ENCODE data around the gene KLF6.

Gene KLF6

DNA sequence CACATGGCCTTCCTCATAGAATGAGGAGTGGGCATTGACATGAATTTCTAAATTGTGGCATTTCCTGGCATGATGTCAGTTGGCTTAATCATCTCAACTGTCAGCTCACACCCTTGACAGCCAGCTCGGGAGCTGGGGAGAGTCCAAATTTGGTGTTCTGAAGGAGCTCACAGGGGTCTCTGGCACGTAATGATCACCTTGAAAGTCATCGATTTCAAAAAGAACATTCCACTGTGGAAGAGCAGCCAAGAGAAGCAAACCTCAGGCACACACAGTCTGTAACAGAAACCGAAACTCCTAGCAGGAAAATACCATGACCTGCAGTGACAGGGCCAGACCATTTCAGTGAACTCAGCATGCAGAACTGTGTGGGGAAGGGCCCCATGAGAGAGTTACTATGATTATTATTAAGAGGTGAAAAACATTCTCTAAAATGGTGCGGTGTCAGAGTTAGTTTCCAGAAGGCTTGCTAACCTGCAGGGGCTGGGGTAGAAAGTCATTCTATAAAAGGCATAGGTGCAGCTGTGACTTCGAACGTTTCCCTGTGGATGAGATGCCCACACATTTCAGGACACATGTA is 26.4 kb upstream of the KLF6 start:
- Histone ChIP-seq H3K36me3 (ENCODE audit: control insufficient read depth in 2 of 2, insufficient read depth in 2 of 2, low read length in 2 of 2) (no peaks in the 10 kb centered on the region), H3K9ac (ENCODE audit: low read length in 2 of 2) (peak overlapping the region; percentile 29 to 35), H3K4me1 (ENCODE audit: control insufficient read depth, insufficient read depth, low read length) (peaks cover 34% of the 10 kb centered on the region), H3K27ac (ENCODE audit: low read length) (peak overlapping the region; percentile 60), H3K9me3 (ENCODE audit: control insufficient read depth in 2 of 2, low read length in 2 of 2) (no peaks in the 10 kb centered on the region), H3K27me3 (ENCODE audit: control insufficient read depth in 1 of 2, insufficient read depth in 2 of 2, low read length in 2 of 2) (no peaks in the 10 kb centered on the region), H3K4me3 (ENCODE audit: low read length in 2 of 2) (peak overlapping the region; percentile 45 to 68)

DNA sequence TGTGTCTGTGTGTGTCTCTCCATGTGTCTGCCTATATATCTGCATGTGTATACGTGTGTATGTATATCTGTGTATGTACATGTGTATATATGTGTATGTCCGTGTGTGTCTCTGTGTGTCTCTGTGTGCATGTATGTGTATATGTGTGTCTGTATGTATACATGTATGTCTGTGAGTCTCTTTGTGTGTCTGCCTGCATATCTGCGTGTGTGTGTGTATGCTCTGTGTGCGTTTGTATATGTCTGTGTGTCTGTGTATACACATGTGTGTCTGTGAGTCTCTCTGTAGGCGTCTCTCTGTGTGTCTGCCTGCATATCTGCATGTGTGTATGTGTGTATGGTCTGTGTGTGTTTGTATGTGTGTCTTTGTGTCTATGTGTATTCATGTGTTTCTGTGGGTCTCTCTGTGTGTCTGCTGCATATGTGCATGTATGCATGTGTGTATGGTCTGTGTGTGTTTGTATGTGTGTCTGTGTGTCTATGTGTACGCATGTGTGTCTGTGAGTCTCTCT is 23.7 kb upstream of the KLF6 start:
- Histone ChIP-seq H3K4me1 (ENCODE audit: control insufficient read depth, insufficient read depth, low read length) (peaks cover 36% of the 10 kb centered on the region), H3K27ac (ENCODE audit: low read length) (no peak overlapping the region), H3K27me3 (ENCODE audit: control insufficient read depth in 1 of 2, insufficient read depth in 2 of 2, low read length in 2 of 2) (no peaks in the 10 kb centered on the region), H3K9ac (ENCODE audit: low read length in 2 of 2) (no peak overlapping the region), H3K4me3 (ENCODE audit: low read length in 2 of 2) (no peak overlapping the region), H3K9me3 (ENCODE audit: control insufficient read depth in 2 of 2, low read length in 2 of 2) (no peaks in the 10 kb centered on the region), H3K36me3 (ENCODE audit: control insufficient read depth in 2 of 2, insufficient read depth in 2 of 2, low read length in 2 of 2) (no peaks in the 10 kb centered on the region)

DNA sequence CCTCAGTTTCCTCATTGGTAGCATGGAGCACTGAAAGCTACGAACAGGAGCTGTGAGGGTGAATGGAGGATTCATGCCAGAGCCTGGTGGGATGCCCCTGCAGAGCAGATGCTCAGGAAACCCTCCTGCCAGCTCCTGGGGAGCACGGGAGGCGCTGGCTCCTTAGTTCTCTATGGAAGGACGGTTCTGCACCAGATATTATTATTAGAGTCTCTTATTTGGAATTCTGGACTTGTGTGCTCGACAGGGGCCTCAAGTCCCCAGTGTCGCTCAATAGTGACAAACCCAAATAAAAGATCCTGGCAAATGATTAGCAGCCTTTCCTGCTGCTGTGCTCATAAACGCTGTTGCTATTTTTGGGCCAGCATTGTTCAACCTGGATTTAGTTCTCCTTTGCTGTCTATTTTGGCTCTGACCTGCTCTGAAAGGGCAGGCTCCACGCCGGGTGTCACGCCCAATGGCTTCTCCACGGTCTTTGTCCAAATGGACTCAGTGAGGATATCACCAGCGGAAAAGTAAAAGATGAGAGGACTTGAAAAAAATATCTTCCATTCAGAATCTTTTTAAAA is 23.0 kb upstream of the KLF6 start:
- no peak overlapping the region for H3K9ac ChIP-seq (ENCODE audit: low read length in 2 of 2)
- H3K9me3 ChIP-seq (ENCODE audit: control insufficient read depth in 2 of 2, low read length in 2 of 2), result no peaks in the 10 kb centered on the region
- no peak overlapping the region for H3K4me3 ChIP-seq (ENCODE audit: low read length in 2 of 2)
- H3K27me3 ChIP-seq (ENCODE audit: control insufficient read depth in 1 of 2, insufficient read depth in 2 of 2, low read length in 2 of 2), result no peaks in the 10 kb centered on the region
- H3K4me1 ChIP-seq (ENCODE audit: control insufficient read depth, insufficient read depth, low read length), result peaks cover 36% of the 10 kb centered on the region
- no peaks in the 10 kb centered on the region for H3K36me3 ChIP-seq (ENCODE audit: control insufficient read depth in 2 of 2, insufficient read depth in 2 of 2, low read length in 2 of 2)
- H3K27ac ChIP-seq (ENCODE audit: low read length), result no peak overlapping the region

DNA sequence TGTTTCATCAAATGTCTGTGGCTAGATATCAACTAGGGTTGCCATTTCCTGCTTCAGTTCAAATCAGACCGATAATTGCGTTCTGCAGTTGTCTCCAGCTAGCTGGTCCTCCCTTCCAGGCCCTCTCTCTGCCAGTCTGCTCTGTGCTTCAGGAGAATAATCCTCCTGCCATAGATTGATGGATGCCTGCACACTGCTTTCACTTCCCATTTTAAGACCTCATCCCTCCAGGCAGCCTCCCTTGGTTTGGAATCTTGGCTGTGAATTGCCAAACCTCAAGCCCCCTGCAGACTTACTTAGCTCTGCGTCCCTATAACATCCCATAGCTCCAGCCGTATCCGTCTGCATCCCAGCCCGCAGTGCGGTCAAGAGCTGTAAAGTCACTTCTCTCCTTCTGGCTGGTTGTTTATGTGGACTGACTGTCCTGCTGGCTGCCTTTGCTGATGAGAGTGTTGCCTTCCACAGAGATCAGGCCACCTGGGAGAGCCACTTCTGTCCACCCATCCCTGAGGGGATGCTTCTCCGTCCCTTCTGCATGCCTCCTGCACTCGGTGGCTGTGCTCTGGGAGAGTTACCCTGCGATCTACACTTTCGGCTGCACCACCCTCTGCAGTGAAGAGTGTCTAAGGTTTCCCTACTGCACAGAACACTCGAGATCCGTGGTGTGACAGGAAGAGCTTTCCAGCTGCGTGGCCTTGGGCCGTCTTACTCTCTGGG is 22.4 kb upstream of the KLF6 start:
- H3K9ac ChIP-seq (ENCODE audit: low read length in 2 of 2), result no peak overlapping the region
- H3K36me3 ChIP-seq (ENCODE audit: control insufficient read depth in 2 of 2, insufficient read depth in 2 of 2, low read length in 2 of 2), result no peaks in the 10 kb centered on the region
- peaks cover 36% of the 10 kb centered on the region for H3K4me1 ChIP-seq (ENCODE audit: control insufficient read depth, insufficient read depth, low read length)
- H3K27ac ChIP-seq (ENCODE audit: low read length), result no peak overlapping the region
- no peaks in the 10 kb centered on the region for H3K9me3 ChIP-seq (ENCODE audit: control insufficient read depth in 2 of 2, low read length in 2 of 2)
- no peaks in the 10 kb centered on the region for H3K27me3 ChIP-seq (ENCODE audit: control insufficient read depth in 1 of 2, insufficient read depth in 2 of 2, low read length in 2 of 2)
- no peak overlapping the region for H3K4me3 ChIP-seq (ENCODE audit: low read length in 2 of 2)

DNA sequence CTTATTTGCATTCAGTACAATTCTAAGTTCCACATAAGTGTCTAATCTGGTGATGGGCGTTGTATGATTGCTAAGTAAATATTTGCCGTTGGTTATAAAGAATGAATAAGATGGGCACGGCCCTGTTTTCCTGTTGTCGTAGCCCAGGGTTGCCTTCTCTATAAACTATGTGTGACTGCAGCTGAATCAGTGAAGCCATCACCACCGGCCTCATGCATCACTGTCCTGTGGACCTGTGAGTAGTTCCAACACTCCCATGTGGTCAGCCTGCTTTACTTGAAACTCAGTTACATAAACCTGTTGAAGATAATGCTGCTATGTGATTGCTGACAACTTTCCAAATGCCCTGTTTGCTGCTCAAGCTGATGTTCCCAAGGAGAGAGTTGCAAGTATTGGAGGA is 21.6 kb upstream of the KLF6 start:
- Histone ChIP-seq H3K4me1 (ENCODE audit: control insufficient read depth, insufficient read depth, low read length) (peaks cover 31% of the 10 kb centered on the region), H3K27me3 (ENCODE audit: control insufficient read depth in 1 of 2, insufficient read depth in 2 of 2, low read length in 2 of 2) (no peaks in the 10 kb centered on the region), H3K9me3 (ENCODE audit: control insufficient read depth in 2 of 2, low read length in 2 of 2) (no peaks in the 10 kb centered on the region), H3K4me3 (ENCODE audit: low read length in 2 of 2) (no peak overlapping the region), H3K27ac (ENCODE audit: low read length) (peak overlapping the region; percentile 41), H3K36me3 (ENCODE audit: control insufficient read depth in 2 of 2, insufficient read depth in 2 of 2, low read length in 2 of 2) (no peaks in the 10 kb centered on the region), H3K9ac (ENCODE audit: low read length in 2 of 2) (no peak overlapping the region)

DNA sequence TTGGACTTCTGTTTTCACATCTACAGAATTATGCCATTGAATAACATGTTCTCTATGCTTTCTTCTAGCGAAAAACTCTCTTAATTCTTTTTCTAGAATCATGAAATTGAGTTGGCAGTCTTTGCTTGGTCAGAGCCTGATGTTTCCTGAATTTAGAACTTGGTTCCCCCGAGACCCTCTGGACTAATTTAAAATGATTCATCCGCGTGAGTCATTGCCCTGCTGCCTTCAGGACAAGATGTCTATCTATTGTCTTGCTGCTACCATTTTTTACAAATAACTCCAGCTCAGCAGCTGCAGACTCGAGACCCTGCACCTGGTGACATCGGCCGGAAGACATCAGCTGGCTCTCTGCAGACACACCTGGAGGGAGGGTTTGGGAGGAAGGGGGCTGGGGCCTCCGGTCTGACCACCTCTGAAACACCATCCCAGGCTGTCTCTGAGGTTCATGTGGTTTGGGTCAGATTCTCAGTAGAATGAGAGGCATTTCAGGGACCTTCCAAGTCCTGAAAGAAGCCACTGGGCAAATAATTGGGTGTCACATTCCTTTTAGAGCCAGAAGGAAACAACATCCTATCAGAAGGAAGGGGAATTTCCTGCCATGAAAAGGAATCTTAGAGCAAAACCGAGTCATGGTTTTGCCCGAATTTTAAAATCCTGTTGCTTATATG is 20.9 kb upstream of the KLF6 start:
- H3K27ac ChIP-seq (ENCODE audit: low read length), result peak overlapping the region; percentile 66
- H3K27me3 ChIP-seq (ENCODE audit: control insufficient read depth in 1 of 2, insufficient read depth in 2 of 2, low read length in 2 of 2), result no peaks in the 10 kb centered on the region
- peak overlapping the region in 1 of 2 donors; percentile 17 for H3K4me3 ChIP-seq (ENCODE audit: low read length in 2 of 2)
- no peaks in the 10 kb centered on the region for H3K36me3 ChIP-seq (ENCODE audit: control insufficient read depth in 2 of 2, insufficient read depth in 2 of 2, low read length in 2 of 2)
- H3K4me1 ChIP-seq (ENCODE audit: control insufficient read depth, insufficient read depth, low read length), result peaks cover 24% of the 10 kb centered on the region
- peak overlapping the region in 1 of 2 donors; percentile 30 for H3K9ac ChIP-seq (ENCODE audit: low read length in 2 of 2)
- no peaks in the 10 kb centered on the region for H3K9me3 ChIP-seq (ENCODE audit: control insufficient read depth in 2 of 2, low read length in 2 of 2)

DNA sequence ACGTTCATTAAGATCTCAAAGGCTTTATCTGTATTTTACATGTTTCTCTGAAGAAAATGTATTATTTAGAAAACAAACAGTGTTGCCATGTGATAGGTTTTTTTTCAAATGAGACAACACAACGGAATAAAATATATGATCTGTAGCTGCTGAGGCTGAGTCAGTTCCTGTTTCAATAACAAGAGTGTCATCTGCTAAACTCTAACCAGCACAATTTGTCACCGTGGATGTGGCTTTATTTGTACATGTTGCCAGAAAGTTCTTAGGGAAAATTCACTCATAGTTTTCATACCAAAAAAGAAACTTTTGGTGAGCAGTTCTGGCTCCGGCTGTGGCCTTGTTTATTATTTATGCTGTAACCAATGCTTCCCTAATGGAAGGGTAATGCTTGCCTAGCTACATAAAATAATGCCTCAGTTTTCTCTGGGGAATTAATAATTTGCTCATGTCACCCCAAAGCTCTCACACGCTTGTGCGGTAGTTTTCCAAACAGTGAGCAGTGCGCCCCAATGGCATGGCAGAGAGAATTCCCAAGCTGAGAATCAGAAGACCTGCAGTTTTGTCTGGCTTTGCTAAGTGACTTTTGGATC is 20.3 kb upstream of the KLF6 start:
- Histone ChIP-seq H3K4me3 (ENCODE audit: low read length in 2 of 2) (no peak overlapping the region), H3K9ac (ENCODE audit: low read length in 2 of 2) (peak overlapping the region in 1 of 2 donors; percentile 30)

DNA sequence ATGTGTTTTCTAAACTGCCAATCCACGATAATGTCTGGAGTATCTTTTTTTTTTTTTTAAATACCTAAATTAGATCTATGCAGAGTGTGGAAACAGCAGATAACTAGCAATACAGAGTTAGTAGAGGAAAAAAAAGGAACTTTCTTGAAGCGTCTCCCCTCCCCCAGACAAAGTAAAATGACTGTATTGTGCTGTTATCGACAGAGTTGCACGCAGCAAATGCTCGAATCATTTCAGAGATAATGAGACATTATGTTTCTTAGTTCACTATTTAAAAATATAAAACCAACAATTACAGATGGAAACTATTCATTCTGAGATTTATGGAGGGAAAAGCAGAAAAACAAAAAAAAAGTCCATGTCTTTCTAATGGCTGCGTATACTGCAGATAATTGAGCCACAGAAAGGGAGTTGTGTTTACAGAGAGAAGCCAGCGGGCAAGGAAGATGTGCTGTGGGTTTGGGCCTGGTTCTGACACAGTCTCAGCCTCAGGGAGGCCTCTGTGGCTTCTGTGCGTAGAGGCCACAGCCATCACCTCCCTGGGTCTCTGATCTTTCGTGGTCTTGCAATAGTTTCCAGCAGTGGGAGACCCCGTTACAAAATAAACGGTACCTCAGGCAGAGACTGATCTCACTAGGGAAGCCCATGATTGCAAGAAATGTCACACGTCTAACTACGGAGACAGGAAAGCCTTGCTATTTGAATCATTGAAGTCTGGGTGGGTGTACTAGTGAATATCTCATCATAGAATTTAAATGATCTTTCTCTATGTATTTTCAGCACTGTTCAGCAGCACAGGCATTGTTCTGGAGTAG is 19.1 kb upstream of the KLF6 start:
- Histone ChIP-seq H3K36me3 (ENCODE audit: control insufficient read depth in 2 of 2, insufficient read depth in 2 of 2, low read length in 2 of 2) (no peaks in the 10 kb centered on the region), H3K9ac (ENCODE audit: low read length in 2 of 2) (peak overlapping the region in 1 of 2 donors; percentile 1), H3K4me3 (ENCODE audit: low read length in 2 of 2) (no peak overlapping the region), H3K9me3 (ENCODE audit: control insufficient read depth in 2 of 2, low read length in 2 of 2) (no peaks in the 10 kb centered on the region), H3K4me1 (ENCODE audit: control insufficient read depth, insufficient read depth, low read length) (peaks cover 19% of the 10 kb centered on the region), H3K27ac (ENCODE audit: low read length) (peak overlapping the region; percentile 31), H3K27me3 (ENCODE audit: control insufficient read depth in 1 of 2, insufficient read depth in 2 of 2, low read length in 2 of 2) (no peaks in the 10 kb centered on the region)

More for the DNA sequence above, 20.3 kb upstream of the KLF6 start:
- H3K27ac ChIP-seq (ENCODE audit: low read length), result peak overlapping the region; percentile 66
- no peaks in the 10 kb centered on the region for H3K27me3 ChIP-seq (ENCODE audit: control insufficient read depth in 1 of 2, insufficient read depth in 2 of 2, low read length in 2 of 2)
- H3K9me3 ChIP-seq (ENCODE audit: control insufficient read depth in 2 of 2, low read length in 2 of 2), result no peaks in the 10 kb centered on the region
- peaks cover 24% of the 10 kb centered on the region for H3K4me1 ChIP-seq (ENCODE audit: control insufficient read depth, insufficient read depth, low read length)
- no peaks in the 10 kb centered on the region for H3K36me3 ChIP-seq (ENCODE audit: control insufficient read depth in 2 of 2, insufficient read depth in 2 of 2, low read length in 2 of 2)

DNA sequence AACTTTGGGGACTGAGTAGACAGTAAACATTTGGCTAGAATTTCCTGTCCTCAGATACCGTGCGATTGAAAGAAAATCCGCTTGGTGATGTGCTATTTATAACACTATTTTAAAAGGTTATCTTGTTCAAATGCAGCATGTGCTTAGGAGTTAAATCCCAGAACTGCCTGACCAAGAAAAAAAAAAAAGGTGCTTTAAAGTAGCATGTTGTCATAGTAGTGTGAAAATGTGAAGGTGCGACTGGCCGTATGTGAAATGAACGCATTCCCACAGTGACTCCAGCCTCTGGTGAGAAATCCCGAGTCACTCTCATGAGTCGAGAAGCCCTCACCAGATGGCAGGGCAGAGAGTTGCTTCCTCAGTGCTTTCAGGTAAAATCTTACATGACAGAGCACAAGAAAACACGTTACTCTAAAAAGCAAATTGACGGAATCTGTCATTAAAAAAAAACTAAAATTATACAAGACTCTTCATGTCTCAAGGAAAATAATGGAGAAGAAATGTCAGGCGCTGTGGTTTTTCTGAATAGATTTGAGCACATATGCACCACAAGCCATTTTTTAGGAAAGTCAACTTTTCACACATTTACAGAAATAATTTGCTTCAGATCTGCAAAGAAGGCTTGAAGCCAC is 18.4 kb upstream of the KLF6 start:
- no peak overlapping the region for H3K4me3 ChIP-seq (ENCODE audit: low read length in 2 of 2)
- no peak overlapping the region for H3K27ac ChIP-seq (ENCODE audit: low read length)
- peaks cover 19% of the 10 kb centered on the region for H3K4me1 ChIP-seq (ENCODE audit: control insufficient read depth, insufficient read depth, low read length)

More for the DNA sequence above, 18.4 kb upstream of the KLF6 start:
- Histone ChIP-seq H3K9me3 (ENCODE audit: control insufficient read depth in 2 of 2, low read length in 2 of 2) (no peaks in the 10 kb centered on the region), H3K27me3 (ENCODE audit: control insufficient read depth in 1 of 2, insufficient read depth in 2 of 2, low read length in 2 of 2) (no peaks in the 10 kb centered on the region), H3K36me3 (ENCODE audit: control insufficient read depth in 2 of 2, insufficient read depth in 2 of 2, low read length in 2 of 2) (no peaks in the 10 kb centered on the region), H3K9ac (ENCODE audit: low read length in 2 of 2) (no peak overlapping the region)
